WTC11 (cell line): ENCODE data around the gene MPC1. TPM values are rescaled to one million over a fixed set of nuclear protein-coding genes. Genes with fewer than 3 reads are reported as not detected.

Experiments used
- ATAC-seq: fragments of 200-7000 bp; cut with Tn5 transposase; 2 replicates; pipeline ENCODE4 v1.10.0; 2021; ENCODE audit warnings: mild to moderate bottlenecking, moderate library complexity
- CTCF ChIA-PET: fragments of 300-600 bp; sonication (Branson Sonifier 250); formaldehyde crosslinking; loops from one replicate; lab custom pipeline; 2021; ENCODE audit warnings: antibody characterized with exemption; lab: Charles Lee
- POLR2A ChIA-PET: fragments of 350-600 bp; sonication (Branson Sonifier 250); formaldehyde crosslinking; loops from one replicate; lab custom pipeline; 2021; ENCODE audit warnings: antibody characterized with exemption; lab: Charles Lee
- DNase-seq: peaks from one replicate; pipeline ENCODE4 v3.0.0; 2021; ENCODE audit warnings: low spot score
- H3K27ac Mint-ChIP-seq: 2 replicates; pipeline ENCODE4 v1.8.0; 2021; ENCODE audit warnings: mixed read lengths
- H3K27me3 Mint-ChIP-seq: 2 replicates; pipeline ENCODE4 v1.8.0; 2021; ENCODE audit warnings: low read depth, mild to moderate bottlenecking, moderate library complexity, mixed read lengths
- H3K36me3 Mint-ChIP-seq: 2 replicates; pipeline ENCODE4 v1.8.0; 2021; ENCODE audit warnings: mixed read lengths
- H3K4me1 Mint-ChIP-seq: 2 replicates; pipeline ENCODE4 v1.8.0; 2022; ENCODE audit warnings: mixed read lengths
- H3K4me3 Mint-ChIP-seq: 2 replicates; pipeline ENCODE4 v1.8.0; 2021; ENCODE audit warnings: mild to moderate bottlenecking, moderate library complexity, mixed read lengths
- H3K9me3 Mint-ChIP-seq: 2 replicates; pipeline ENCODE4 v1.8.0; 2021; ENCODE audit warnings: mixed read lengths
- EMX1 ChIP-seq: fragments of 250-450 bp; sonication (Bioruptor Pico); IDR thresholded peaks from 2 replicates; pipeline ENCODE4 v1.8.0; 2021; ENCODE audit warnings: mild to moderate bottlenecking
- FOXK1 ChIP-seq: sonication (generic); formaldehyde crosslinking; IDR thresholded peaks from 2 replicates; pipeline ENCODE4 v1.8.0; 2022; ENCODE audit warnings: mild to moderate bottlenecking, moderate library complexity, missing genetic modification reagents
- HMGA2 ChIP-seq: fragments of 250-450 bp; sonication (Bioruptor Pico); IDR thresholded peaks from 2 replicates; pipeline ENCODE4 v1.4.0; 2021; ENCODE audit warnings: mild to moderate bottlenecking, moderate library complexity
- JAZF1 ChIP-seq: fragments of 250-450 bp; sonication (Bioruptor Pico); IDR thresholded peaks from 2 replicates; pipeline ENCODE4 v1.9.0; 2021; ENCODE audit warnings: moderate library complexity, mild to moderate bottlenecking, inconsistent platforms
- JUN ChIP-seq: sonication (generic); formaldehyde crosslinking; IDR thresholded peaks from 2 replicates; pipeline ENCODE4 v1.8.0; 2023; ENCODE audit warnings: mild to moderate bottlenecking, missing genetic modification reagents
- KAT7 ChIP-seq: sonication (generic); formaldehyde crosslinking; IDR thresholded peaks from 2 replicates; pipeline ENCODE4 v1.8.1; 2023; ENCODE audit warnings: missing genetic modification reagents, mild to moderate bottlenecking, borderline replicate concordance
- NFATC4 ChIP-seq: fragments of 250-450 bp; sonication (Bioruptor Pico); IDR thresholded peaks from 2 replicates; pipeline ENCODE4 v1.9.0; 2021; ENCODE audit warnings: mild to moderate bottlenecking
- PRRX2 ChIP-seq: fragments of 250-450 bp; sonication (Bioruptor Pico); IDR thresholded peaks from 2 replicates; pipeline ENCODE4 v1.8.0; 2021; ENCODE audit warnings: mild to moderate bottlenecking
- SMAD3 ChIP-seq: sonication (generic); formaldehyde crosslinking; IDR thresholded peaks from 2 replicates; pipeline ENCODE4 v1.8.0; 2022; ENCODE audit warnings: missing genetic modification reagents, mild to moderate bottlenecking, borderline replicate concordance
- SOX15 ChIP-seq: fragments of 250-450 bp; sonication (Bioruptor Pico); IDR thresholded peaks from 2 replicates; pipeline ENCODE4 v1.9.0; 2021; ENCODE audit warnings: mild to moderate bottlenecking
- TP53 ChIP-seq: sonication (generic); formaldehyde crosslinking; IDR thresholded peaks from 2 replicates; pipeline ENCODE4 v1.8.1; 2023; ENCODE audit warnings: mild to moderate bottlenecking, missing genetic modification reagents
- ZNF219 ChIP-seq: sonication (generic); formaldehyde crosslinking; IDR thresholded peaks from 2 replicates; pipeline ENCODE4 v1.8.0; 2023; ENCODE audit warnings: missing genetic modification reagents, mild to moderate bottlenecking, borderline replicate concordance
- ZNF263 ChIP-seq: sonication (generic); formaldehyde crosslinking; IDR thresholded peaks from 2 replicates; pipeline ENCODE4 v1.8.1; 2022; ENCODE audit warnings: low read depth, mild to moderate bottlenecking, moderate library complexity, missing genetic modification reagents
- ZNF423 ChIP-seq: fragments of 250-450 bp; sonication (Bioruptor Pico); IDR thresholded peaks from 2 replicates; pipeline ENCODE4 v2.1.2; 2022; ENCODE audit warnings: mild to moderate bottlenecking, moderate library complexity
- total RNA-seq: library from RNA; stranded (reverse); gene quantifications from 3 replicates; pipeline ENCODE4 v1.2.3, GENCODE V29; 2021
- TF ChIP-seq, protein P1 (sequence below): fragments of 250-450 bp; sonication (Bioruptor Pico); IDR thresholded peaks from 2 replicates; pipeline ENCODE4 v2.1.2; 2022; ENCODE audit warnings: mild to moderate bottlenecking, moderate library complexity
- TF ChIP-seq, protein P2 (sequence below): sonication (generic); formaldehyde crosslinking; conservative IDR thresholded peaks from 2 replicates; pipeline ENCODE4 v1.8.1; 2023; ENCODE audit warnings: mild to moderate bottlenecking, low read depth, missing genetic modification reagents, moderate library complexity
- TF ChIP-seq, protein P3 (sequence below): fragments of 250-450 bp; sonication (Bioruptor Pico); IDR thresholded peaks from 2 replicates; pipeline ENCODE4 v1.9.0; 2021; ENCODE audit warnings: mild to moderate bottlenecking
- TF ChIP-seq, protein P4 (sequence below): sonication (generic); formaldehyde crosslinking; IDR thresholded peaks from 2 replicates; pipeline ENCODE4 v1.8.0; 2022; ENCODE audit warnings: mild to moderate bottlenecking, missing genetic modification reagents

Gene MPC1
- total RNA-seq, 1 experiment from 2014 or later: 10.7 TPM

DNA sequence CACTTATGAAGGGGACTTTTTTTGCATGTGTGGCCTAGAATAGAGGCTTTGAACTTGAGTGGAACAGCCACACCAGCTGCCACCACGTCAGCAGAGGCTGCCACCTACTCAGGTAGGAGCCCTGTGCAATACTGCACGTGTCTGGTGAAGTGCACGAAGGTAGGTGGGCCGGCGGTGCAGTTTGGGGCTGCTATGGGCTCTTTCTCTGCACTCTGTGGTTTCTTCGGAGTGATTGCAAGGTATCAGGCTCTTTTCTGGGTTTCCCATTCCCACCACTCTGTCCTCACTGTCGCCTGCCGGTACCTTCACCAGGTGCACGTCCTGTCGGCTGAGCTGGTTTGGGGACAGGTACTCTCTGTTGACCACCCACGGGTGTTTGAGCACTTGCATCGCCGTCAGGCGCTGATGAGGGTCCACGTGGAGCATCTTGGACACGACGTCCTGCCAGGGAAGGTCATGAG lies 30.8 kb upstream of the MPC1 start:
- Mint-ChIP-seq H3K4me3 (no peak overlapping the region), H3K27ac (no peak overlapping the region), H3K9me3 (peaks cover 16% of the 10 kb centered on the region), H3K4me1 (peaks cover 16% of the 10 kb centered on the region), H3K36me3 (peaks cover 32% of the 10 kb centered on the region), H3K27me3 (no peaks in the 10 kb centered on the region)
- ChIA-PET POLR2A (no interaction called here), CTCF (interaction anchor here (1.0 kb wide), 1 partner anchor 13 kb away, joined by 4 read pairs; no protein-coding TSS in a partner anchor)
- DNase-seq (no peak), ATAC-seq (no peak)
- TF ChIP-seq JAZF1 (CRISPR knock-in tag): no peak
- TF ChIP-seq, protein P1, sequence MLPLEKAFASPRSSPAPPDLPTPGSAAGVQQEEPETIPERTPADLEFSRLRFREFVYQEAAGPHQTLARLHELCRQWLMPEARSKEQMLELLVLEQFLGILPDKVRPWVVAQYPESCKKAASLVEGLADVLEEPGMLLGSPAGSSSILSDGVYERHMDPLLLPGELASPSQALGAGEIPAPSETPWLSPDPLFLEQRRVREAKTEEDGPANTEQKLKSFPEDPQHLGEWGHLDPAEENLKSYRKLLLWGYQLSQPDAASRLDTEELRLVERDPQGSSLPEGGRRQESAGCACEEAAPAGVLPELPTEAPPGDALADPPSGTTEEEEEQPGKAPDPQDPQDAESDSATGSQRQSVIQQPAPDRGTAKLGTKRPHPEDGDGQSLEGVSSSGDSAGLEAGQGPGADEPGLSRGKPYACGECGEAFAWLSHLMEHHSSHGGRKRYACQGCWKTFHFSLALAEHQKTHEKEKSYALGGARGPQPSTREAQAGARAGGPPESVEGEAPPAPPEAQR (CRISPR knock-in tag): no peak

DNA sequence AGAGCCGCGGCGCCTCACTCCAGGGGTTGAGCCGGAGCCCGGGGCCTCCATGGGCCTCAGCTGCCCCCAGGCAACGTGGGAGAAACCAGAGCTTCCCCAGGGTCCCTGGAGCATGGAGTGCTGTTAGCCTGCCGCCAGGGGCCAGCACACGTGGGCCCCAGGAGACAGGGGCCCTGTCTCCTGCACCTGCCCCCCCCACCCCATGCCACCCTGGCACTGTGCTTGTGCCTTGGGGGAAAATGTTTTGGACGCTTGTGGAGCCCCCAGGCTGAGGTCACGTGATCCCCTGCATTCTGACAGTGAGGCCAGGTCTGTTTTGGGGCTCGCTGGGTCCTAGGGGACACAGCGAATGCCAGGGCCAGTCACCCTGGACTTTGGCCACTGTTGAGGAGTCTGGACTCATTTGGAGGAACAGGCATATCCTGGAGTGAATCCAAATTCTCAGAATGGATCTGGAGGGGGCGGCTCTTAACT lies 30.2 kb upstream of the MPC1 start:
- H3K9me3 Mint-ChIP-seq: peaks cover 16% of the 10 kb centered on the region
- H3K4me3 Mint-ChIP-seq: no peak overlapping the region
- no peak for ATAC-seq

DNA sequence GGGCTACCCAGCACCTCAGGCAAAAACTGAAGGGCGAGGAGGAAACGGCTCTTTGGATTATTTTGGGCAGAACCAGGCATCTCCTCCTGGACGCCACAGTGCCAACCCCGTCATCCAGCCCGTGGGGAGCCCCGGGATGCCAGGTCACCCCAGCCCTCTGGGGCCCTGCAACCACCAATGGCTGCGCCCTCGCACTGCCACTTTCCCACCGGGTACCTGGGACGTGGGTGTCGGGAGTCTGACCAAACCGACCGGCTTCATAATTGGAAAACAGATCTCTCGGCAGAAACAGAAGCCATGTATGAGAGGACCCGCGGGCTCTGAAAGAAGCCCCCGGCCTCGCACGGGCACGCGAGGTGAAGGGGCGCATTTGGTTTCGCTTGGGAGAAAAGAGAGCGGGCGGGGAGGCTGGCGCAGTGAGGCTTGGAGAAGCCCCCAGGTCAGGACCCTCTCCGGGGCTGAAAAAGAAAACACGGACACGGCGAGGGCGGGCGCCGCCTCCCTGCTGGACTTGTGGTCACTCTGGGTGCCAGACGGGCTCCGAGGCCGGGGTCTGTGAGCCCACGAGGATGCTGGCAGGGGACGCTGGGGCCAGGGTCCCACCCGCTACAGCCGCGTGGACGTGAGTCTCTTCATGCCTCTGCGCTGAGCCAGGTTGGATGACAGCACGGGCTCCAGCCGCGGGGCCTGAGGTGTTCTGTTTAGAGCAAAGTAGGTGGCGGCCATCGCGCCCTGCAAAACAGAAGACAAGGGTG lies 29.6 kb upstream of the MPC1 start:
- ChIA-PET CTCF (interaction anchor here (1.0 to 2.6 kb wide), 2 partner anchors 11 to 12 kb away, joined by 4 to 11 read pairs; no protein-coding TSS in a partner anchor), POLR2A (no interaction called here)
- DNase-seq (no peak), ATAC-seq (no peak)
- no peak overlapping the region for H3K4me3 Mint-ChIP-seq
- peaks cover 23% of the 10 kb centered on the region for H3K36me3 Mint-ChIP-seq
- H3K27me3 Mint-ChIP-seq: no peaks in the 10 kb centered on the region
- H3K4me1 Mint-ChIP-seq: peaks cover 16% of the 10 kb centered on the region
- TF ChIP-seq, protein P2, sequence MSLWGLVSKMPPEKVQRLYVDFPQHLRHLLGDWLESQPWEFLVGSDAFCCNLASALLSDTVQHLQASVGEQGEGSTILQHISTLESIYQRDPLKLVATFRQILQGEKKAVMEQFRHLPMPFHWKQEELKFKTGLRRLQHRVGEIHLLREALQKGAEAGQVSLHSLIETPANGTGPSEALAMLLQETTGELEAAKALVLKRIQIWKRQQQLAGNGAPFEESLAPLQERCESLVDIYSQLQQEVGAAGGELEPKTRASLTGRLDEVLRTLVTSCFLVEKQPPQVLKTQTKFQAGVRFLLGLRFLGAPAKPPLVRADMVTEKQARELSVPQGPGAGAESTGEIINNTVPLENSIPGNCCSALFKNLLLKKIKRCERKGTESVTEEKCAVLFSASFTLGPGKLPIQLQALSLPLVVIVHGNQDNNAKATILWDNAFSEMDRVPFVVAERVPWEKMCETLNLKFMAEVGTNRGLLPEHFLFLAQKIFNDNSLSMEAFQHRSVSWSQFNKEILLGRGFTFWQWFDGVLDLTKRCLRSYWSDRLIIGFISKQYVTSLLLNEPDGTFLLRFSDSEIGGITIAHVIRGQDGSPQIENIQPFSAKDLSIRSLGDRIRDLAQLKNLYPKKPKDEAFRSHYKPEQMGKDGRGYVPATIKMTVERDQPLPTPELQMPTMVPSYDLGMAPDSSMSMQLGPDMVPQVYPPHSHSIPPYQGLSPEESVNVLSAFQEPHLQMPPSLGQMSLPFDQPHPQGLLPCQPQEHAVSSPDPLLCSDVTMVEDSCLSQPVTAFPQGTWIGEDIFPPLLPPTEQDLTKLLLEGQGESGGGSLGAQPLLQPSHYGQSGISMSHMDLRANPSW (CRISPR knock-in tag): no peak
- TF ChIP-seq, protein P3, sequence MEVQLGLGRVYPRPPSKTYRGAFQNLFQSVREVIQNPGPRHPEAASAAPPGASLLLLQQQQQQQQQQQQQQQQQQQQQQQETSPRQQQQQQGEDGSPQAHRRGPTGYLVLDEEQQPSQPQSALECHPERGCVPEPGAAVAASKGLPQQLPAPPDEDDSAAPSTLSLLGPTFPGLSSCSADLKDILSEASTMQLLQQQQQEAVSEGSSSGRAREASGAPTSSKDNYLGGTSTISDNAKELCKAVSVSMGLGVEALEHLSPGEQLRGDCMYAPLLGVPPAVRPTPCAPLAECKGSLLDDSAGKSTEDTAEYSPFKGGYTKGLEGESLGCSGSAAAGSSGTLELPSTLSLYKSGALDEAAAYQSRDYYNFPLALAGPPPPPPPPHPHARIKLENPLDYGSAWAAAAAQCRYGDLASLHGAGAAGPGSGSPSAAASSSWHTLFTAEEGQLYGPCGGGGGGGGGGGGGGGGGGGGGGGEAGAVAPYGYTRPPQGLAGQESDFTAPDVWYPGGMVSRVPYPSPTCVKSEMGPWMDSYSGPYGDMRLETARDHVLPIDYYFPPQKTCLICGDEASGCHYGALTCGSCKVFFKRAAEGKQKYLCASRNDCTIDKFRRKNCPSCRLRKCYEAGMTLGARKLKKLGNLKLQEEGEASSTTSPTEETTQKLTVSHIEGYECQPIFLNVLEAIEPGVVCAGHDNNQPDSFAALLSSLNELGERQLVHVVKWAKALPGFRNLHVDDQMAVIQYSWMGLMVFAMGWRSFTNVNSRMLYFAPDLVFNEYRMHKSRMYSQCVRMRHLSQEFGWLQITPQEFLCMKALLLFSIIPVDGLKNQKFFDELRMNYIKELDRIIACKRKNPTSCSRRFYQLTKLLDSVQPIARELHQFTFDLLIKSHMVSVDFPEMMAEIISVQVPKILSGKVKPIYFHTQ: no peak
- TF ChIP-seq JUN (CRISPR knock-in tag): no peak
- TF ChIP-seq HMGA2 (CRISPR knock-in tag): no peak
- no peak for TF ChIP-seq SOX15
- TF ChIP-seq SMAD3 (CRISPR knock-in tag): no peak
- no peak for TF ChIP-seq ZNF423 (CRISPR knock-in tag)
- no peak for TF ChIP-seq ZNF219
- TF ChIP-seq EMX1 (CRISPR knock-in tag): no peak
- no peak for TF ChIP-seq TP53 (CRISPR knock-in tag)
- no peak for TF ChIP-seq PRRX2 (CRISPR knock-in tag)
- no peak for TF ChIP-seq KAT7 (CRISPR knock-in tag)
- no peak for TF ChIP-seq NFATC4 (CRISPR knock-in tag)
- TF ChIP-seq FOXK1 (CRISPR knock-in tag): no peak
- no peak overlapping the region; the same call in 1 of the 2 replicates for H3K27ac Mint-ChIP-seq
- peaks cover 16% of the 10 kb centered on the region for H3K9me3 Mint-ChIP-seq

More for the DNA sequence above, 30.2 kb upstream of the MPC1 start:
- TF ChIP-seq ZNF423 (CRISPR knock-in tag) (no peak), ZNF263 (CRISPR knock-in tag) (no peak)
- TF ChIP-seq, protein P4, sequence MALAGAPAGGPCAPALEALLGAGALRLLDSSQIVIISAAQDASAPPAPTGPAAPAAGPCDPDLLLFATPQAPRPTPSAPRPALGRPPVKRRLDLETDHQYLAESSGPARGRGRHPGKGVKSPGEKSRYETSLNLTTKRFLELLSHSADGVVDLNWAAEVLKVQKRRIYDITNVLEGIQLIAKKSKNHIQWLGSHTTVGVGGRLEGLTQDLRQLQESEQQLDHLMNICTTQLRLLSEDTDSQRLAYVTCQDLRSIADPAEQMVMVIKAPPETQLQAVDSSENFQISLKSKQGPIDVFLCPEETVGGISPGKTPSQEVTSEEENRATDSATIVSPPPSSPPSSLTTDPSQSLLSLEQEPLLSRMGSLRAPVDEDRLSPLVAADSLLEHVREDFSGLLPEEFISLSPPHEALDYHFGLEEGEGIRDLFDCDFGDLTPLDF: no peak
- CTCF ChIA-PET: interaction anchor here (1.0 kb wide), 1 partner anchor 12 kb away, joined by 4 read pairs; no protein-coding TSS in a partner anchor
- no peak for DNase-seq
- Mint-ChIP-seq H3K4me1 (peaks cover 16% of the 10 kb centered on the region), H3K27ac (no peak overlapping the region), H3K36me3 (peaks cover 27% of the 10 kb centered on the region), H3K27me3 (no peaks in the 10 kb centered on the region)
- POLR2A ChIA-PET: no interaction called here
